ENCODE data around the gene PLPP1. TPM values are rescaled to one million over a fixed set of nuclear protein-coding genes. Genes with fewer than 3 reads are reported as not detected.

PLPP1 gene
- total and polyA plus RNA-seq, 9 donors, result 51.5 to 70.8 (median 60.3) TPM

- Histone ChIP-seq H3K27me3 (ENCODE audit: control insufficient read depth, insufficient read depth, low read length) (no peaks in the 10 kb centered on the region), H3K9me3 (replicated peaks; ENCODE audit: control insufficient read depth, low read depth, low read length) (peaks cover 4% of the 10 kb centered on the region), H3K4me1 (ENCODE audit: control insufficient read depth, insufficient read depth, low read length) (no peaks in the 10 kb centered on the region), H3K36me3 (ENCODE audit: control insufficient read depth, insufficient read depth, low read length) (peaks cover 25% of the 10 kb centered on the region), H3K27ac (ENCODE audit: low read length) (no peak overlapping the region), H3K4me3 (ENCODE audit: low read length) (no peak overlapping the region)
- no CpG with 5 or more reads among the region's 1 CpG for WGBS (ENCODE audit: insufficient coverage)
- no peak for DNase-seq
These were observed 157.0 kb downstream of the PLPP1 start for GRCh38 chr5:55377810-55378209.

Other genes with a start within 250 kb of the PLPP1 start
- 26.6 TPM for gene DHX29, start 227.3 kb downstream of the PLPP1 start, total RNA-seq
- gene DHX29, start 227.3 kb downstream of the PLPP1 start, polyA plus RNA-seq (ENCODE audit: insufficient read depth in 1 of 8, insufficient read length in 8 of 8, low replicate concordance in 1 of 8), result 10 to 100 TPM; 20.1 to 29.7 (median 26.0) TPM
- gene MTREX, start 227.0 kb downstream of the PLPP1 start, total RNA-seq, result 73.1 TPM
- 10 to 100 TPM; 43.9 to 73.0 (median 61.9) TPM for gene MTREX, start 227.0 kb downstream of the PLPP1 start, polyA plus RNA-seq (ENCODE audit: insufficient read depth in 1 of 8, insufficient read length in 8 of 8, low replicate concordance in 1 of 8)
- gene SLC38A9, start 177.4 kb upstream of the PLPP1 start, total RNA-seq, result 21.2 TPM
- gene SLC38A9, start 177.4 kb upstream of the PLPP1 start, polyA plus RNA-seq (ENCODE audit: insufficient read depth in 1 of 8, insufficient read length in 8 of 8, low replicate concordance in 1 of 8), result 10 to 100 TPM; 10.1 to 14.9 (median 11.9) TPM
- gene DDX4, start 203.1 kb upstream of the PLPP1 start, total RNA-seq, result 0.04 TPM
- under 1 TPM in 4 of 8 donors, not detected in 4; 0.11 to 0.35 (median 0.24) TPM for gene DDX4, start 203.1 kb upstream of the PLPP1 start, polyA plus RNA-seq (ENCODE audit: insufficient read depth in 1 of 8, insufficient read length in 8 of 8, low replicate concordance in 1 of 8)